GM18867 (cell line): ENCODE measurements around the gene TEX13A.
A peak's percentile ranks its signal among the peaks of the same experiment; 100 is the strongest.
"Not testable (repeated sequence)": the region's sequence is repeated elsewhere in the genome, so short reads cannot be mapped to it uniquely, and the experiment has no call there.

Experiments
- ATAC-seq: cut with Tn5 transposase; IDR thresholded peaks from one replicate; pipeline ENCODE4 v1.9.1; 2021; ENCODE audit warnings: mild to moderate bottlenecking, moderate library complexity; ENCODE audit not compliant: unreplicated experiment

TEX13A gene, protein sequence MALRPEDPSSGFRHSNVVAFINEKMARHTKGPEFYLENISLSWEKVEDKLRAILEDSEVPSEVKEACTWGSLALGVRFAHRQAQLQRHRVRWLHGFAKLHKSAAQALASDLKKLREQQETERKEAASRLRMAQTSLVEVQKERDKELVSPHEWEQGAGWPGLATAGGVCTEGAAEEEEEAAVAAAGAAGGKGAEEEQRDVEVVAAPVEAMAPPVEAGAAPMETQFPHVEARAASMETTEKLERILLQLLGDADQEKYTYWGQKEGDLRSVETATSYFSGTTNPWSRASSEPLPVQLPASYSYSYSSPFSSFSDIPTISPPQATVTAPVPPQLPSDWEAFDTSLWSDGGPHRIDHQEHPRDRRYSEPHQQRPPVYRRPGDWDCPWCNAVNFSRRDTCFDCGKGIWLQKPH

GRCh38 chrX:105220636-105221035 lies at the start of gene TEX13A:
Gene TEX13A (minus strand): TSS chrX:105220694. CDS start chrX:105220397, 297 bp downstream.
- ATAC-seq = no peak

DNA sequence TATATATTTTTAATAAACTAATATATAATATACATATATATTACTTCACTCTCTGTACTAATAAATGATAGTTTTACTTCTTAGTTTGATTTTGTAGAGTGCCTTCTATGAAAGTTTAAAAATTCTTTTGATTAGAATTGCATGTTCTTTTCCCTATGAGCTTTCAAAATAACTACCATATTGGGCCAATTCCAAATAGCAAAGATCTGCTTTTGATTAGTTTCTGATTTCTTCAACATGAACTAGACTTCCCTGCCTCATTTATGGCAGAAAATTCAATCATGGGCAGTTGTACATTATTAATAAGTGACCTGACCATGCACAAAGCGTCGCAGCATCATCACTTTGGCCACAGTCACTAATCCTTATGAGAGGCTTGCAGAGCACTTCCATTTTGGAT lies 48.9 kb upstream of the TEX13A start:
- ATAC-seq = no peak

GRCh38 chrX:105267167-105267566 lies 46.7 kb upstream of the TEX13A start:
- no peak for ATAC-seq

DNA sequence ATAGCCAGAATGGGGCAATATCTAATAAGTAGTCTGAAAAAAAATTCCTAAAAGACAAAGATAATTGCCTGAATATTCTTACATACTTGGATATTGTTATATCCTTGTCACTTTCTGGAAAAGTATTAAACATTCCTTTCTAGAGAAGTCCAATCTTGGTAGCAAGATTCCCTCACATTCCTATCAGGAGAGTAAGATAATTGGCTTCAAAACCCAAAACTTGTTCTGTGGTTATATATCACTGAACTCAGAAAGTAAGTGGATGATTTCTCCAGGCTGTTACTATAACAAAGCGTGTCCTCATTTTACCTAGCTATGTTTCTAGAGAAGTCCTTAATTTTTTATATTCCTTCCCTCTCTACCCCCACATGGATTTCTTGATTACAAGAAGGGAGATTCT lies 46.0 kb upstream of the TEX13A start:
- no peak for ATAC-seq

DNA sequence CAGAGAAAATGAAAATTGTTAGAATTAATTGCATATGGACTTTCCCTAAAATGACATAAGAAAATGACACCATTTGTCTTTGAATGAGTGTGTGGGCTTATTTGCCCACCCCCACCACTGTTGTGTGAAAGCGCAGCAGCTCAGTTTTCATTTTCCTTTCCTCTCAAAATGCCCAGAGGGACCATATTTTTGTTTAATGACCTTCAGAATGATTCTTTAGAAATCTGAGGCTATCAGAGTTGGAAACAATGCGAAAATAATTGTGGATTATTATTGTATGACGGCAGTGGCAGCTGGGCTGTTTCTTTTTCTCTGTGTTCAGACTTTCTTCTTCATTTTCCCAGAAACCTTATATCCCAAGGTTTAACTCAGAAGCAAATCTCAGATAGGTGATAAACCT lies 44.6 kb upstream of the TEX13A start:
- ATAC-seq = no peak

DNA sequence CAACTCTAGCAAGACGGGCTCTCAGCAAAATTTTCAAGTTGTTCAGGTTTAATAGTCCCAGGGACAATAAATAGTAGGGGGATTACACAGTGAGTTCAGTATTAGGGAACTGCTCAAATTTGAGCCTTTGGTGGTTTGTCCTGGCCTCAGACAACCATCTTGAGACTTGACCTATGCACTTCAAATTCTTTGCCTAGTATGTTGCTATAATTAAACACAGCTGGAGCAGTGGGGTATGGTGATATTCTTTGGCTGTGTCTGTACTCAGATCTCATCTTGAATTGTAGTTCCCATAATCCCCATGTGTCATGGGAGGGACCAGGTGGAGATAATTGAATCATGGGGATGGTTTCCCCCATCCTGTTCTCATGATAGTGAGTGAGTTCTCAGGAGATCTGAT lies 43.3 kb upstream of the TEX13A start:
- no peak for ATAC-seq

- ATAC-seq = no peak
Measured at GRCh38 chrX:105263171-105263570, 42.7 kb upstream of the TEX13A start.

DNA sequence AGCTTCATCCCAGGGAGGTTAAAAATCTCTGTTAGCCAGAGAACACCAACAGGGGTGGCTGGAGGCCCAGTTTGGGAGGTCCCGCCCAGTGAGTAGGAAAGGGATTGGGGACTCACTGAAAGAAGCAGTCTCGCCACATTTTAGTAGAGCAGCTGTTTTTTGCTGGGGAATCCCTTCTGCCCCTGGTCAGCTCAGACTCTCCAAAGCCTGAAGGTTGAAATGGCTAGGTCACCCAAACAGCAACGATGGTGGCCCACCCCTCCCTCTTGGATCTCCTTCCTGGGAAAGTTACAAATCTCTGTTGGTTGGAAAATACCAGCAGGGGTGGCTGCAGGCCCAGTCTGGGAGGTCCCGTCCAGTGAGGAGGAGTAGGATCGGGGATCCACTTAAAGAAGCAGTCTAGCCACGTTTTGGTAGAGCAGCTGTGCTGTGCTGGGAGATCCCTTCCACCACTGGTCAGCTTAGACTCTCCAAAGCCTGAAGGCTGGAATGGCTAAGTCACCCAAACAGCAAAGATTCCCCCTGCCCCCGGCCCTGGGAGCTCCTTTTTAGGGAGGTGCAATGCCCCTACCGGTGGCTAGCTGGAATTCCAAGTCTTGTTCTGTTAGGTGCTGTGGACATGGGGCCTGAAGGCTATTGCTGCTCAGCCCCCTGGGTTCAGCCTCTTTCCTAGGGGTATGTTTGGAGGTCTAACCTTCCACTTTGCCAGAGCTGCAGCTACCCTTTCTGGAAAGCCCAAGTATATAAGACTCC lies 40.0 kb upstream of the TEX13A start:
- no peak for ATAC-seq

DNA sequence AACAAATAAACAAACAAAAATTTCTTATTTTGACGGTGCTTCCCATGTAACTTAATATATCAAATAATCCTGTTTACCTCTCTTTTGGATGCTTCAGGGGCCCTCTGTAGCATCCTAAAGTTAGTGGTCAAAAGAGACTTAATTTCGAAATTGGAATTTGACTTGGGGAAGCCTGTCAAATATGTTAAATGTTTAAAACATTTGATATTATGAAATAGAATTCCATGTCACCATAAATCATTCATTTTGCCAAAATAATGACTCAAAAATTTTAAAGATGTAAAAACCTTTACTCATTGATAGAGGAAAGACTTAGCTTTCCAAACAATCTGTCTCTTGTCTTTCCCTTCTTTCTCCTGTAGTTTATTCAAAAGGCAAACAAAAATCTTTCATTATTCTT lies 20.6 kb upstream of the TEX13A start:
- ATAC-seq = no peak

GRCh38 chrX:105237407-105237806 lies 16.9 kb upstream of the TEX13A start:
- ATAC-seq = not testable (repeated sequence)

GRCh38 chrX:105229146-105229545 lies 8.7 kb upstream of the TEX13A start:
- no peak for ATAC-seq

GRCh38 chrX:105228602-105229001 lies 8.1 kb upstream of the TEX13A start:
- no peak for ATAC-seq

DNA sequence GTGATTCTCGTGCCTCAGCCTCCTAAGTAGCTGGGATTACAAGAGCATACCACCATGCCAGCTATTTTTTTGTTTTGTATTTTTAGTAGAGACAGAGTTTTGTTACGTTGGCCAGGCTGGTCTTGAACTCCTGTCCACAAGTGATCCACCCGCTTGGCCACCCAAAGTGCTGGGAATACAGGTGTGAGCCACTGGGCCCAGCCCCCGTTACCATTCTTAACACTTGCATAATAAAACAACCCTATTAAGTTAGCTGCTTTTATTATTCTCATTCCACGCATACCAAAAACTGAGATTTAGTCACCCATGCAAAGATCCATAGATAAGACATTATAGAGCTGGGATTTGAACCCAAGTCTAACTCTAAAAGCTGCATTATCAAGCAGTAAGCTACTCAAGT lies 6.0 kb upstream of the TEX13A start:
- no peak for ATAC-seq

- no peak for ATAC-seq
Measured at GRCh38 chrX:105221374-105221773, 880 bp upstream of the TEX13A start.

GRCh38 chrX:105219454-105220401 lies 766 bp downstream of the TEX13A start:
- ATAC-seq = no peak

- no peak for ATAC-seq
Measured at GRCh38 chrX:105211066-105211575, 9.4 kb downstream of the TEX13A start.

DNA sequence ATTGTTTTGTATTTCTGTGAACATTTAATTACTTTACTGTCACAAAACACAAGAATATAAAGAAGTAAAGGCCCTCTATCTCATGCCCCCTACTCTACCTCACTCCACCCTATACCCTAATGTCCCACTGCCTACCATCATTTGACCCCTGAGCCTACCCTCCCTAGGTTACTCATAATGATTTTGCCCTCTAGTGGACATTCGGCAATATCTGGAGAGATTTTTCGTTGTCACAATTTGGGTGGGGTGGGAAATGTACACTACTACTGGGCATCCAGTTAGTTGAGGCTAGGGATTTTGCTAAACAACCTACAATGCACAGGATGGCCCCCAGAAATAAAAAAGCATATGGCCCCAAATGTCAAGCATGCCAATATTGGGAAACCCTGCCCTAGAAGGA lies 10.2 kb downstream of the TEX13A start:
- no peak for ATAC-seq

- no peak for ATAC-seq
Measured at GRCh38 chrX:105209406-105209805, 11.1 kb downstream of the TEX13A start.

DNA sequence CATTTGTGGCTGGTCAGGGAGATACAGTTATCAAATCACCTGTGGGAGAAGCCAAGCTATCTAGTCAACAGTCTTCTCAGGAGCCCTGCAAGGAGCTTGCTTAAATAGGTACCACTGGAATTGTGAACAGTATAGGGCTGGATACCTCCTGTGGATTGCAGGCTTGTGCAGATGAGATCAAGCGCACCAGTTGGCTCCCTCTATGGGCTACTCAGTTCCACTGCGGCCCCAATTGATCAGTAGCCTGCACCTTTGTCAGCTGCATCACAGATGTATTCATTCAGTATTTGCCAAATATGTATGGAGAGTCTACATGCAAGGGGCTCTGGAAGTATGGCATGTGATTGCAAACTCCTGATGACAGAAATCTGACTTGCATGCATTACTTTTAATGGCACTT lies 28.6 kb downstream of the TEX13A start:
- peak; percentile 69 for ATAC-seq

- ATAC-seq = no peak
Measured at GRCh38 chrX:105190252-105190853, 30.1 kb downstream of the TEX13A start.
